Central memory CD8-positive, alpha-beta T cell (primary cell): ENCODE results near the gene ZNF253.
"Not testable (repeated sequence)": the region's sequence is repeated elsewhere in the genome, so short reads cannot be mapped to it uniquely, and the experiment has no call there.

ENCODE experiments used
- ATAC-seq: fragments of 150-1000 bp; cut with Tn5 transposase; replicated peaks from 2 replicates; pipeline ENCODE4 v1.10.0; 2022; ENCODE audit warnings: mild to moderate bottlenecking, moderate FRiP score, moderate number of reproducible peaks; ENCODE audit not compliant: poor library complexity, severe bottlenecking; ENCODE audit errors: extremely low read depth
- DNase-seq, 2 donors: peaks; one replicate each; pipeline ENCODE4 v3.0.0; 2021; ENCODE audit warnings: low spot score in 2 of 2
- H3K27ac Mint-ChIP-seq: one replicate; pipeline ENCODE4 v1.8.0; 2022; ENCODE audit warnings: low read depth, mild to moderate bottlenecking, moderate library complexity, mixed read lengths
- H3K27me3 Mint-ChIP-seq: one replicate; pipeline ENCODE4 v1.8.0; 2022; ENCODE audit warnings: mixed read lengths
- H3K36me3 Mint-ChIP-seq: one replicate; pipeline ENCODE4 v1.8.0; 2022; ENCODE audit warnings: mild to moderate bottlenecking, moderate library complexity, mixed read lengths; ENCODE audit not compliant: insufficient read depth
- H3K4me1 Mint-ChIP-seq: one replicate; pipeline ENCODE4 v1.8.0; 2022; ENCODE audit warnings: mixed read lengths
- H3K4me3 Mint-ChIP-seq: one replicate; pipeline ENCODE4 v1.8.0; 2022; ENCODE audit warnings: mild to moderate bottlenecking, moderate library complexity, mixed read lengths
- H3K9me3 Mint-ChIP-seq: one replicate; pipeline ENCODE4 v1.8.0; 2022; ENCODE audit warnings: mixed read lengths

The ZNF253 gene

DNA sequence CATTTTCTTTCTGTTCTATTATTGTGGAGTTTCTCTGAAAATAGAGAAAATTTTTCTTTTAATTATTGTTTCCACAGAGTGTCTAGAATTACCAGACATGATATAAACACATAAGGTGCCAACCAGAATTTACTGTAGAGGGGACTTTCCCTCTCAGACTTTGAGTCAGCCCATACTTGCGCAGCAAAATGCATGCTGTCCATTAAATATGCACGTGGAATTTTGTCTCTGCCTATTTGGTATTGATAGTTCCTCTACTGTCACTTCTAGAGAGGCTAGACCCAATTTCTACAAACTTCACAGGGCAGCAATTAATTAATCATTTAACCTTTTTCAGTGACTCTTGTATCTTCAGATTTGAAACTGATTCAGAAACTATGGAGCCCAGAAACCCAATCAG is 44.0 kb downstream of the ZNF253 start:
- ATAC-seq, result peak; percentile 24
- DNase-seq, result no peak
- H3K9me3 Mint-ChIP-seq, result no peaks in the 10 kb centered on the region
- no peak overlapping the region for H3K4me3 Mint-ChIP-seq
- no peak overlapping the region for H3K27ac Mint-ChIP-seq
- H3K27me3 Mint-ChIP-seq, result no peaks in the 10 kb centered on the region
- H3K36me3 Mint-ChIP-seq, result peaks cover 2% of the 10 kb centered on the region
- peaks cover 24% of the 10 kb centered on the region for H3K4me1 Mint-ChIP-seq

DNA sequence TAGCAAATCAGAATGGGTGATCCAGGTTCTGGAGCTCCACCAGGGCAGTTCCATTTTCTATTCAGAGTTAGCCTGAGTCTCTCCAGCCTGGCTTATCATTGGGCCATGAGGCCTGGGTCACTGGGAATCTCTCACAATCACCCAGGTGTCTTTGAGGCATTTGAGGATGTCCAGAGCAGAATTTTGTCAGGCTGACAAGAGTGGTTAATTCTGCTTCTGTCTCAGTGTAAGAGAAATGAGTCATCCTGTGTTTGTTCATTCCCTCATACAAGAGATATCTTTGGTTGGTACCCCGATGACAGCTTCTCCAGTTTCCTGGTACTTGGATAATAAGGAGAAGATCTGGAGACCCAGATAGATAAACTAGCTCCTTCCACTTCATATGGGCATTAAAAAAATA is 45.5 kb downstream of the ZNF253 start:
- Mint-ChIP-seq H3K4me3 (no peak overlapping the region), H3K27ac (no peak overlapping the region), H3K27me3 (no peaks in the 10 kb centered on the region), H3K36me3 (peaks cover 2% of the 10 kb centered on the region), H3K4me1 (peaks cover 13% of the 10 kb centered on the region), H3K9me3 (no peaks in the 10 kb centered on the region)
- DNase-seq (no peak), ATAC-seq (no peak)

DNA sequence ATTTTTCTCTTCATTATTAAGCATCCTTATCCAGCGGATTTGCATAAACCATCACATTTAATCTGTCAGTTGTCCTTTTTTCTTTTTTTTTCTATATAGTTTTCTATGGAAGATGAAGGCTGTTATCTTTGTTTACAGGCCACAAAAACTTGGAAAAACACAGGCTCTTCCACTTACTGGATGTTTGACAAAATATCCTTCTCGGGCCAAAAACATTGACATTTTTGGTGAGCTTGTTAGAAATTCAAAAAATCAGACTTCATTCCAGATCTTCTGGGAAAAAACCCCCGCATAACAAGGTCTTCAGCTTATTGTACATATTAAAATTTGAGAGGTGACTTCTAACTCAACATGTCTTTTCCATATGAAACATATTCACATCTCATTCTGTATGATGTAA is 48.9 kb downstream of the ZNF253 start:
- Mint-ChIP-seq H3K27me3 (no peaks in the 10 kb centered on the region), H3K27ac (no peak overlapping the region), H3K4me3 (no peak overlapping the region), H3K9me3 (no peaks in the 10 kb centered on the region), H3K36me3 (peaks cover 7% of the 10 kb centered on the region), H3K4me1 (peaks cover 13% of the 10 kb centered on the region)
- DNase-seq (no peak), ATAC-seq (no peak)

DNA sequence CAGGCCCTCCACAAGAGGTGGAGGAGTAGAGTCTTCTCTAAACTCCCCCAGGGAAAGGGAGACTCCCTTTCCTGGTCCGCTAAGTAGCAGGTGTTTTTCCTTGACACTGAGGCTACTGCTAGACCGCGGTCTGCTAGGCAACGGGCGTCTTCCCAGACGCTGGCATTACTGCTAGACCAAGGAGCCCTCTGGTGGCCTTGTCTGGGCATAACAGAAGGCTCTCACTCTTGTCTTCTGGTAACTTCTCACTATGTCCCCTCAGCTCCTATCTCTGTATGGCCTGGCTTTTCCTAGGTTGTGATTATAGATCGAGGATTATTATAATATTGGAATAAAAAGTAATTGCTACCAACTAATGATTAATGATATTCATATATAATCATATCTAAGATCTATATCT is 64.7 kb downstream of the ZNF253 start:
- DNase-seq, H3K4me1 Mint-ChIP-seq, H3K4me3 Mint-ChIP-seq, H3K27ac Mint-ChIP-seq, ATAC-seq, H3K27me3 Mint-ChIP-seq, H3K36me3 Mint-ChIP-seq: not testable (repeated sequence)
- peaks cover 11% of the 10 kb centered on the region for H3K9me3 Mint-ChIP-seq

DNA sequence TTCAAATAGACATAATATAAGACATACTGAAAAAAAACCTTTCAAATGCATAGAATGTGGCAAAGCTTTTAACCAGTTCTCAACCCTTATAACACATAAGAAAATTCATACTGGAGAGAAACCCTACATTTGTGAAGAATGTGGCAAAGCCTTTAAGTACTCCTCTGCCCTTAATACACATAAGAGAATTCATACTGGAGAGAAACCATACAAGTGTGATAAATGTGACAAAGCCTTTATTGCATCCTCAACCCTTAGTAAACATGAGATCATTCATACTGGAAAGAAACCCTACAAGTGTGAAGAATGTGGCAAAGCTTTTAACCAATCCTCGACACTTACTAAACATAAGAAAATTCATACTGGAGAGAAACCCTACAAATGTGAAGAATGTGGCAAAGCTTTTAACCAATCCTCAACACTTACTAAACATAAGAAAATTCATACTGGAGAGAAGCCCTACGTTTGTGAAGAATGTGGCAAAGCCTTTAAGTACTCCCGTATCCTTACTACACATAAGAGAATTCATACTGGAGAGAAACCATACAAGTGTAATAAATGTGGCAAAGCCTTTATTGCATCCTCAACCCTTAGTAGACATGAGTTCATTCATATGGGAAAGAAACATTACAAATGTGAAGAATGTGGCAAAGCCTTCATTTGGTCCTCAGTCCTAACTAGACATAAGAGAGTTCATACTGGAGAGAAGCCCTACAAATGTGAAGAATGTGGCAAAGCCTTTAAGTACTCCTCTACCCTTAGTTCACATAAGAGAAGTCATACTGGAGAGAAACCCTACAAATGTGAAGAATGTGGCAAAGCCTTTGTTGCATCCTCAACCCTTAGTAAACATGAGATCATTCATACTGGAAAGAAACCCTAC is 68.0 kb downstream of the ZNF253 start:
- not testable (repeated sequence) for ATAC-seq, H3K4me1 Mint-ChIP-seq, H3K36me3 Mint-ChIP-seq, H3K4me3 Mint-ChIP-seq, H3K27ac Mint-ChIP-seq, DNase-seq, H3K27me3 Mint-ChIP-seq
- H3K9me3 Mint-ChIP-seq, result peaks cover 11% of the 10 kb centered on the region

DNA sequence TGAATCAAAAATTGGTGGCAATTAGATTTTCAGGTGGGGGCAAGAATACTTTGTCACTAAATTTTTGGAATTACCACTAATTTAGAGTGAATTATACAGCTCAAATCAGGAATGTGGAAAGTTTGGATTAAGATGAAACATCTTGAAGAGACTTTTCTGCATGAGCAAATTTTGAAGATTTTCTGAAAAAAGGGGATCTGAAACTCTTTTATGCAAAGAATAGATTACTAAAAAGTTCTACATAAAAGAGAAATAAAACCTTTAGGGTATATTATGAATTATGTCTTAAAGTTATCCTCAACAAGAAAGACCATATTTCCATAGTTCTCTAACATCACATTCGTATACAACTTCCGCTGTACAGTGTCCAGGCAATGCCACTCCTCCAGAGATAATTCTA is 71.7 kb downstream of the ZNF253 start:
- Mint-ChIP-seq H3K4me3 (no peak overlapping the region), H3K36me3 (no peaks in the 10 kb centered on the region), H3K27ac (no peak overlapping the region), H3K9me3 (peaks cover 11% of the 10 kb centered on the region), H3K27me3 (no peaks in the 10 kb centered on the region), H3K4me1 (no peaks in the 10 kb centered on the region)
- ATAC-seq (no peak), DNase-seq (no peak)

DNA sequence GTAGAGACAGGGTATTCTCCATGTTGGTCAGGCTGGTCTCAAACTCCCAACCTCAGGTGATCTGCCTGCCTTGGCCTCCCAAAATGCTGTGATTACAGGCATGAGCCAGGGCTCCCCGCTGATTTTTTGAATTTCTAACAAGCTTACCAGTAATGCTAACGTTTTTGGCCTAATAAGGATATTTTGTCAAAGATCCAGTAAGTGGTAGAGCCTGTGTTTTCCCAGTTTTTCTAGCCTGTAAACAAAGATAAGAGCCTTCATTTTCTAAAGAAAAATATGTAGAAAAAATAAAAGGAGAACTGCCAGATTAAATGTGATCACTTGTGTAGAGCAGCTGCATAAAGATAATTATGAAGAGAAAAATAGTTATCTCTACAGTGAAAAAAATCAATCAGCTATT is 72.8 kb downstream of the ZNF253 start:
- Mint-ChIP-seq H3K36me3 (no peaks in the 10 kb centered on the region), H3K27me3 (no peaks in the 10 kb centered on the region), H3K4me1 (no peaks in the 10 kb centered on the region), H3K27ac (no peak overlapping the region), H3K4me3 (no peak overlapping the region), H3K9me3 (peaks cover 8% of the 10 kb centered on the region)
- DNase-seq, result no peak
- ATAC-seq, result no peak

DNA sequence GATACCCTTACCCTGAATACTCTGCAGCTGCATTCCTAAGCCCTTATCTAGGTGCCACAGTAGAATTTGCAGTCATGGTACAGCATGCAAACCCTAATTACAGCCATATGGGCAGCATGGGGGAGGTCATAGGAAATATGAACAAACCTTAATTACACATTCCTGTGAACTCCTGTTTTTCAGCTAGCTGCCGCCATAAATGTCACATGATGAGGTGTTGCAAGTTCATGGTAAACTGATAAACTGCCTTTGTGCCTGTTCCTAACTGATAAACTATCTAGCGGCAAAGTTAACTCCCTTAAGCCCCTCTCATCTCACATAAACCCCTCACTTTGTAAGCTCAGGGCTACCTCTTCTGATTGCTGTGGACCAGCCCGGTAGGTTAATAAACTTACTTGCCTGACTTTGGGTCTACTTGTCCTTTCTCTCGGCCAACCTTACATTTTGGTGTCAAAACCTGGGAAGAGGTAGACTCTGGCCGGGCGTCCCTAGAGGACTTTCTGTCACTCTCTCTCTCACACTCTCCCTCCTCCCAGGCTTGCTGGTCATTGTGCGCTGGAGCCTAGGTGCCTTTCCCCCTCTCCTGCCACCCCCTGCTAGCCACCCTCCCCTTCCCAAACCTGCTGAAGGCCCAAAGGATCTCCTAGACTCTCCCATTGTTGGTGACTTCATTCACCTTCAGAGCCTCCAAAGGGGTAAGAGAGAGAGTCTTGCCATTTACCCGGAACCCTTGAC is 78.3 kb downstream of the ZNF253 start:
- H3K27ac Mint-ChIP-seq, result no peak overlapping the region
- no peaks in the 10 kb centered on the region for H3K36me3 Mint-ChIP-seq
- H3K27me3 Mint-ChIP-seq, result no peaks in the 10 kb centered on the region
- ATAC-seq (no peak), DNase-seq (no peak)
- H3K4me3 Mint-ChIP-seq, result no peak overlapping the region
- H3K9me3 Mint-ChIP-seq, result no peaks in the 10 kb centered on the region
- H3K4me1 Mint-ChIP-seq, result no peaks in the 10 kb centered on the region
